Cardiac atrium fibroblast (primary cell): Measurements from ENCODE around the gene EARS2. TPM values are rescaled to one million over a fixed set of nuclear protein-coding genes. Genes with fewer than 3 reads are reported as not detected.

ENCODE experiments used
- total RNA-seq: library from RNA; depleted of rRNA; stranded (reverse); fragments of >200 nt; gene quantifications from 2 replicates; pipeline ENCODE4 v1.2.3, GENCODE V29; 2015

The EARS2 gene
- 23.7 and 32.0 TPM in 2 replicates for total RNA-seq

DNA sequence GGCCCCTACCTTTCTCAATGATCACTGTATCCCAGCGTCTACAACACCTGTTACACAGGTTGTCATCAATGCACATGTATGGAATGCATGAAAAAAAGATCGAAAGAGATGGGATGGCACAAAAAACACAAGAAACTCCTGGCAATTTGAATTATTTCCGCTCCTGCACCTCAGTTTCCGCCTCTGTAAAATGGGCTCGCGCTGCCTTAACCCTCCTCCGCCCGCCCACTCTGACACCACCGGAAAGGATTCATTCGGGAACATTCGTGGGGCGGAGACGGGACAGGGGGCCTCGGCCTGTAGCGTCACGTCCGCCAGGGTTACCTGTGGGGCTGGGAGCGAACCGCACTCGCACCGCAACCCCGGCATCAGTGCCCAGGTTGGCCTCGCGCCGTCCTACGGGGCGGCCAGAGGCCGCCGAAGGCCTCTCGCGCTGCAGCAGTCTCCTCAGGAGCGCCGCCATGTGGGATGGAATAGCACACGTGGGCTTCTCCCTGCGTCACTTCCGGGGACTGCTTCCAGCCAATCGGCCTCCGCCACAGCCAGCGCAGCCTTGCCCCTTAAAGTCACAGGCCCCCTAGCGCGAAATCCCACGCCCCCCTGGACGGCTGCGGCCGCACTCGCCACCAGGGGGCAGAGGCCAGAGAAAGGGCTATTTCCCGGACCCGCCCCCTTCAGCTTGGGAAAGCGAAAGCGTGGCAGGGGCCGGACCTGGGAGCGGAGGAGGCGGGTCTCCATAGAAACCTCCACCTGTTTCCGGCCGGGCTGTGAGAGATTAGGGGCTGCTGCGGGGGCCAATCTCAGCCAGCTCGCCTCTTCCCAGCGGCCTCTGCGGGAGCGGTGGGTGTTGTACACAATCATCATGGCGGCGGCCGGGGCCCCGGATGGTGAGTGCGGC, at the start of gene EARS2, which contains the start of gene UBFD1:
Gene EARS2, minus strand, starts transcription at position 470 of the 898 bp plus-strand sequence. Its CDS starts 7 bp downstream, at position 463.
Gene UBFD1, plus strand, starts transcription at position 847 of the 898 bp plus-strand sequence. Its CDS starts 16 bp downstream, at position 863.

DNA sequence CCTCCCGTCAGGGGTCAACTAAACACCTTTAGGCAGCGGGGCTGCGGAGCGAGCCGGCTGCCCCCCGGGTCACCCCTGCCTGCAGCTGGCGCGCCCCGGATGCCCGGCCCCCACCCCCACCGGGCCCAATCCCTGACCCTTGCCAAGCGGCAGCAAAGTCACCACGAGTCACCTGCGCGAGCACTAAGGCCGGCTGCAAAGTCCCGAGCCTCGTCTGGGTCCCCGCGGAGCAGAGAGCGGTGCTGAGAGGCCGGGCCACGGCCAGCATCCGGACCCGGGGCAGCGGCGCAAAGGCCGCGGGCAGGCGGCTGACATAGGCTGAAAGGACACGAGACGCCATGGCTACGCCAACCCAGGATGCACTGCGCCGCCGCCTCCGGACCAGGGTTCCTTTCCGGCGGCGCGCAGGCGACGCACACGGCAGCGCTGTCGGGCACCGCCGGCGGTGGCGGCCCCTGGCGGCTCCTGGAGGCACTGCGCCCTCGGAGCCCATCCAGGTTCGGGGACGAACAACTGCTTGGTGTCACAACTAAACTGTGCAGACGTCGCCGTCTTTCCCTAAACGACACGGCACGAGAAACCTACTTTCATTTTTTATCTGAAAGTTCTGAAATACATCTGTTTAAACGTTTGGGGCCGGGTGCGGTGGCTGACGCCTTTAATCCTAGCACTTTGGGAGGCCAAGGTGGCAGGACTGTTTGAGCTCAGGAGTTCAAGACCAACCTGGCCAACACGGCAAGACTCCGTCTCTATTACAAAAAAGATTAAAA, 39.0 kb upstream of the EARS2 start, which contains the start of gene NDUFAB1:
Gene NDUFAB1, minus strand, starts transcription at position 366 of the 770 bp plus-strand sequence. Its CDS starts 26 bp downstream, at position 340.

DNA sequence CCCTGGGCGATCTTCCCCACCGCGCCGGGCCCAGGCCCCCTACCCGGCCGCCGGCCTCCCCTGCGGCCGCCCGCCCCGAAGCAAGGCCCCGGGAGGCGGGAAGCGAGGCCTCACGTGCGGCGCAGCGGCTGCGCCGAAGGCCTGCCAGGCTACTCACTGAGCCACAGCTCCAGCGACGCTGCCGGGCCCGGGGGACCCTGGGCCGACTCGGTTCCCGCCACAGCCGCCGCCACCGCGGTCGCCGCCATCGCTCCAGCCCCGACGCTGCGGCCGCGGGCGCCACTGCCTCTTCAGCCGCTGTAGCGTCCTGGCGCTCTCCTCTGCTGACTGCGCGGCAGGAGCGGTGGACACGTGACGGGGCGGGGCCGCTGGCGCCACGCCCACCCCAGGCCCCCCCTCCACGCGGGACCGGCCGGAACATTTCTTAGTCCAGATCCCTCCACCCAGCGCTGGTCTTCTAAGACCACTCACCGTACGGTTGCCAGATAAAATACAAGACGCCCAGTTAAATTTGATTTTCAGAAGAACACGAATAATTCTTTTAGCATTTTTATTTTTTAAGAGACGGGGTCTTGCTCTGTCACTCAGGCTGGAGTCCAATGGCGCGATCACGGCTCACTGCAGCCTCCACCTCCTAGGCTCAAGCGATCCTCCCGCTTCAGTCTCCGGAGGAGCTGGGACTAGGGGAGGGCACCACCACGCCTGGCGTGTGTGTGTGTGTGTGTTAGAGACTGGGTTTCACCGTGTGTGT, 46.8 kb downstream of the EARS2 start, which contains the start of gene GGA2:
Gene GGA2, minus strand, starts transcription at position 331 of the 751 bp plus-strand sequence. Its CDS starts 83 bp downstream, at position 248.

Other genes starting within 250 kb of the EARS2 start
- gene COG7, start 104.2 kb downstream of the EARS2 start, total RNA-seq = 11.0 and 17.8 TPM in 2 replicates
- gene GGA2, start 46.9 kb downstream of the EARS2 start, total RNA-seq = 17.8 and 22.9 TPM in 2 replicates
- gene UBFD1, start 377 bp upstream of the EARS2 start, total RNA-seq = 85.2 and 122 TPM in 2 replicates
- gene NDUFAB1, start 39.0 kb upstream of the EARS2 start, total RNA-seq = 86.8 and 90.1 TPM in 2 replicates
- 4.7 and 14.6 TPM in 2 replicates for gene PALB2, start 84.0 kb upstream of the EARS2 start, total RNA-seq
- 39.5 and 53.8 TPM in 2 replicates for gene DCTN5, start 84.1 kb upstream of the EARS2 start, total RNA-seq
- gene PLK1, start 121.5 kb upstream of the EARS2 start, total RNA-seq = 13.5 and 19.9 TPM in 2 replicates
- 0.18 TPM in 1 of 2 replicates, not detected in the other for gene ERN2, start 155.9 kb upstream of the EARS2 start, total RNA-seq
- gene CHP2, start 197.7 kb upstream of the EARS2 start, total RNA-seq = not detected in 2 replicates